HEK293 (cell line): ENCODE results near the gene APLP1.

Source experiments
- FEZF1 ChIP-seq: fragments of 450-650 bp; formaldehyde crosslinking; IDR thresholded peaks from 2 replicates; pipeline ENCODE4 v1.5.1; 2016; ENCODE audit warnings: missing biosample characterization, missing genetic modification characterization
- GLIS1 ChIP-seq: fragments of 450-650 bp; formaldehyde crosslinking; IDR thresholded peaks from 2 replicates; pipeline ENCODE4 v1.5.1; 2016; ENCODE audit warnings: missing biosample characterization, missing genetic modification characterization
- GLIS2 ChIP-seq: fragments of 450-650 bp; formaldehyde crosslinking; IDR thresholded peaks from 2 replicates; pipeline ENCODE4 v1.5.1; 2016; ENCODE audit warnings: missing biosample characterization, missing genetic modification characterization
- KLF8 ChIP-seq: fragments of 450-650 bp; formaldehyde crosslinking; IDR thresholded peaks from 2 replicates; pipeline ENCODE4 v1.5.1; 2016; ENCODE audit warnings: missing biosample characterization, missing genetic modification characterization
- SP7 ChIP-seq: fragments of 450-650 bp; formaldehyde crosslinking; IDR thresholded peaks from 2 replicates; pipeline ENCODE4 v1.5.1; 2016; ENCODE audit warnings: missing biosample characterization, missing genetic modification characterization
- TCF7L2 ChIP-seq: IDR thresholded peaks from 2 replicates; pipeline ENCODE4 v1.6.1; 2011; ENCODE audit warnings: low read depth, mild to moderate bottlenecking, inconsistent platforms, low read length, moderate library complexity, borderline replicate concordance
- ZBTB17 ChIP-seq: fragments of 450-650 bp; formaldehyde crosslinking; IDR thresholded peaks from 2 replicates; pipeline ENCODE4 v1.5.1; 2016; ENCODE audit warnings: missing biosample characterization, missing genetic modification characterization
- ZBTB21 ChIP-seq: fragments of 450-650 bp; formaldehyde crosslinking; IDR thresholded peaks from 2 replicates; pipeline ENCODE4 v1.5.1; 2017; ENCODE audit warnings: missing biosample characterization, missing genetic modification characterization
- ZFP3 ChIP-seq: fragments of 450-650 bp; formaldehyde crosslinking; IDR thresholded peaks from 2 replicates; pipeline ENCODE4 v1.5.1; 2016; ENCODE audit warnings: low read depth, missing biosample characterization, missing genetic modification characterization
- ZNF157 ChIP-seq: fragments of 450-650 bp; formaldehyde crosslinking; IDR thresholded peaks from 2 replicates; pipeline ENCODE4 v1.5.1; 2016; ENCODE audit warnings: missing biosample characterization, missing genetic modification characterization
- ZNF174 ChIP-seq: fragments of 450-650 bp; formaldehyde crosslinking; IDR thresholded peaks from 2 replicates; pipeline ENCODE4 v1.5.0; 2017; ENCODE audit warnings: missing biosample characterization, mild to moderate bottlenecking, missing genetic modification characterization
- ZNF350 ChIP-seq: fragments of 450-650 bp; formaldehyde crosslinking; IDR thresholded peaks from 2 replicates; pipeline ENCODE4 v1.5.0; 2017; ENCODE audit warnings: missing biosample characterization, mild to moderate bottlenecking, missing genetic modification characterization
- ZNF37A ChIP-seq: fragments of 450-650 bp; IDR thresholded peaks from 2 replicates; pipeline ENCODE4 v1.5.1; 2018; ENCODE audit warnings: missing biosample characterization, missing genetic modification characterization
- ZNF391 ChIP-seq: fragments of 450-650 bp; formaldehyde crosslinking; IDR thresholded peaks from 2 replicates; pipeline ENCODE4 v1.5.1; 2016; ENCODE audit warnings: low read depth, missing biosample characterization, missing genetic modification characterization, borderline replicate concordance
- ZNF48 ChIP-seq: fragments of 450-650 bp; formaldehyde crosslinking; IDR thresholded peaks from 2 replicates; pipeline ENCODE4 v1.5.1; 2016; ENCODE audit warnings: missing biosample characterization, missing genetic modification characterization
- ZNF600 ChIP-seq: fragments of 450-650 bp; formaldehyde crosslinking; IDR thresholded peaks from 2 replicates; pipeline ENCODE4 v1.5.1; 2016; ENCODE audit warnings: missing biosample characterization, missing genetic modification characterization
- ZNF624 ChIP-seq: fragments of 450-650 bp; formaldehyde crosslinking; IDR thresholded peaks from 2 replicates; pipeline ENCODE4 v1.5.1; 2017; ENCODE audit warnings: missing biosample characterization, missing genetic modification characterization
- ZNF768 ChIP-seq: fragments of 450-650 bp; formaldehyde crosslinking; IDR thresholded peaks from 2 replicates; pipeline ENCODE4 v1.5.1; 2018; ENCODE audit warnings: missing biosample characterization, mild to moderate bottlenecking, missing genetic modification characterization
- ZXDB ChIP-seq: fragments of 450-650 bp; formaldehyde crosslinking; IDR thresholded peaks from 2 replicates; pipeline ENCODE4 v1.5.1; 2016; ENCODE audit warnings: missing biosample characterization, missing genetic modification characterization
- TF ChIP-seq, protein P1 (sequence below): fragments of 450-650 bp; formaldehyde crosslinking; IDR thresholded peaks from 2 replicates; pipeline ENCODE4 v1.5.1; 2016; ENCODE audit warnings: missing biosample characterization, missing genetic modification characterization
- TF ChIP-seq, protein P2 (sequence below): fragments of 450-650 bp; formaldehyde crosslinking; IDR thresholded peaks from 2 replicates; pipeline ENCODE4 v1.5.1; 2017; ENCODE audit warnings: missing biosample characterization, missing genetic modification characterization
- TF ChIP-seq, protein P3 (sequence below): fragments of 450-650 bp; formaldehyde crosslinking; IDR thresholded peaks from 2 replicates; pipeline ENCODE4 v1.5.1; 2016; ENCODE audit warnings: missing biosample characterization, missing genetic modification characterization
- TF ChIP-seq, protein P4 (sequence below): fragments of 450-650 bp; formaldehyde crosslinking; IDR thresholded peaks from 2 replicates; pipeline ENCODE4 v1.5.1; 2016; ENCODE audit warnings: missing biosample characterization, missing genetic modification characterization
- TF ChIP-seq, protein P5 (sequence below): fragments of 450-650 bp; formaldehyde crosslinking; IDR thresholded peaks from 2 replicates; pipeline ENCODE4 v1.5.1; 2017; ENCODE audit warnings: missing biosample characterization, missing genetic modification characterization
- TF ChIP-seq, protein P6 (sequence below): fragments of 450-650 bp; formaldehyde crosslinking; IDR thresholded peaks from 2 replicates; pipeline ENCODE4 v1.5.1; 2016; ENCODE audit warnings: missing biosample characterization, missing genetic modification characterization
- TF ChIP-seq, protein P7 (sequence below): sonication (generic); formaldehyde crosslinking; IDR thresholded peaks from 2 replicates; pipeline ENCODE4 v1.8.1; 2022; ENCODE audit warnings: mild to moderate bottlenecking, moderate library complexity, missing genetic modification reagents

Gene APLP1

DNA sequence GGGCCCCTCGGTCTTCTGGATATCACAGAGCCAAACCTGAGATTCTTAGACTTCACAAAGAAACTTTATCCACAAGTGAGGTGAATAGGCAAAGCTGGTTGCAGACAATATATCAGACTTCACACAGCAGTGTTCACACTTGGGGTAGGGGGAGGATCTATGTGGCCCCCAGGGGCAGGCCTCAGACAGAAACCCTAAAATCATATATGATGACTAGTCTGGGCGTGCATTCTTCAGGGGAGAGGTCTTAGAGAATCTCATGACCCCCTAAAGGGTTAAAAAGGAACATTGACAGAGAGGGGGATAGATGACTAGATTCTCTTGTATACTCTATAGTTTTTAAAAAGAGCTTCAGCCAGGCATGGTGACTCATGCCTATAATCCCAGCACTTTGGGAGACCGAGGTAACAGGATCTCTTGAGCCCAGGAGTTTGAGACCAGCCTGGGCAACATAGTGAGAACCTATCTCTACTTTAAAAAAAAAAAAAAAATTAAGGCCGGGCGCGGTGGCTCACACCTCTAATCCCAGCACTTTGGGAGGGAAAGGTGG lies 36.9 kb downstream of the APLP1 start (continued):
- TF ChIP-seq, protein P1, sequence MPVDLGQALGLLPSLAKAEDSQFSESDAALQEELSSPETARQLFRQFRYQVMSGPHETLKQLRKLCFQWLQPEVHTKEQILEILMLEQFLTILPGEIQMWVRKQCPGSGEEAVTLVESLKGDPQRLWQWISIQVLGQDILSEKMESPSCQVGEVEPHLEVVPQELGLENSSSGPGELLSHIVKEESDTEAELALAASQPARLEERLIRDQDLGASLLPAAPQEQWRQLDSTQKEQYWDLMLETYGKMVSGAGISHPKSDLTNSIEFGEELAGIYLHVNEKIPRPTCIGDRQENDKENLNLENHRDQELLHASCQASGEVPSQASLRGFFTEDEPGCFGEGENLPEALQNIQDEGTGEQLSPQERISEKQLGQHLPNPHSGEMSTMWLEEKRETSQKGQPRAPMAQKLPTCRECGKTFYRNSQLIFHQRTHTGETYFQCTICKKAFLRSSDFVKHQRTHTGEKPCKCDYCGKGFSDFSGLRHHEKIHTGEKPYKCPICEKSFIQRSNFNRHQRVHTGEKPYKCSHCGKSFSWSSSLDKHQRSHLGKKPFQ = peak; percentile 85
- TF ChIP-seq, protein P2, sequence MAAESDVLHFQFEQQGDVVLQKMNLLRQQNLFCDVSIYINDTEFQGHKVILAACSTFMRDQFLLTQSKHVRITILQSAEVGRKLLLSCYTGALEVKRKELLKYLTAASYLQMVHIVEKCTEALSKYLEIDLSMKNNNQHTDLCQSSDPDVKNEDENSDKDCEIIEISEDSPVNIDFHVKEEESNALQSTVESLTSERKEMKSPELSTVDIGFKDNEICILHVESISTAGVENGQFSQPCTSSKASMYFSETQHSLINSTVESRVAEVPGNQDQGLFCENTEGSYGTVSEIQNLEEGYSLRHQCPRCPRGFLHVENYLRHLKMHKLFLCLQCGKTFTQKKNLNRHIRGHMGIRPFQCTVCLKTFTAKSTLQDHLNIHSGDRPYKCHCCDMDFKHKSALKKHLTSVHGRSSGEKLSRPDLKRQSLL = 0 out of 2 replicates have a peak, but pooled peaks have one; percentile 14
- TF ChIP-seq GLIS2 (tag by site-specific recombination) = peak; percentile 35; the same call in 1 of the 2 replicates
- TF ChIP-seq ZFP3 (tag by site-specific recombination) = no peak
- 0 out of 2 replicates have a peak, but pooled peaks have one; percentile 45 for TF ChIP-seq ZNF391 (tag by site-specific recombination)
- TF ChIP-seq TCF7L2 = no peak
- TF ChIP-seq ZNF600 (tag by site-specific recombination) = no peak
- TF ChIP-seq, protein P3, sequence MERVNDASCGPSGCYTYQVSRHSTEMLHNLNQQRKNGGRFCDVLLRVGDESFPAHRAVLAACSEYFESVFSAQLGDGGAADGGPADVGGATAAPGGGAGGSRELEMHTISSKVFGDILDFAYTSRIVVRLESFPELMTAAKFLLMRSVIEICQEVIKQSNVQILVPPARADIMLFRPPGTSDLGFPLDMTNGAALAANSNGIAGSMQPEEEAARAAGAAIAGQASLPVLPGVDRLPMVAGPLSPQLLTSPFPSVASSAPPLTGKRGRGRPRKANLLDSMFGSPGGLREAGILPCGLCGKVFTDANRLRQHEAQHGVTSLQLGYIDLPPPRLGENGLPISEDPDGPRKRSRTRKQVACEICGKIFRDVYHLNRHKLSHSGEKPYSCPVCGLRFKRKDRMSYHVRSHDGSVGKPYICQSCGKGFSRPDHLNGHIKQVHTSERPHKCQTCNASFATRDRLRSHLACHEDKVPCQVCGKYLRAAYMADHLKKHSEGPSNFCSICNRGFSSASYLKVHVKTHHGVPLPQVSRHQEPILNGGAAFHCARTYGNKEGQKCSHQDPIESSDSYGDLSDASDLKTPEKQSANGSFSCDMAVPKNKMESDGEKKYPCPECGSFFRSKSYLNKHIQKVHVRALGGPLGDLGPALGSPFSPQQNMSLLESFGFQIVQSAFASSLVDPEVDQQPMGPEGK (tag by site-specific recombination) = peak; percentile 65
- TF ChIP-seq ZXDB (tag by site-specific recombination) = 0 out of 2 replicates have a peak, but pooled peaks have one; percentile 18
- no peak for TF ChIP-seq ZNF157 (tag by site-specific recombination)
- TF ChIP-seq ZNF37A = no peak
- no peak for TF ChIP-seq ZNF174 (tag by site-specific recombination)
- peak; percentile 73 for TF ChIP-seq ZBTB17 (tag by site-specific recombination)
- TF ChIP-seq, protein P4, sequence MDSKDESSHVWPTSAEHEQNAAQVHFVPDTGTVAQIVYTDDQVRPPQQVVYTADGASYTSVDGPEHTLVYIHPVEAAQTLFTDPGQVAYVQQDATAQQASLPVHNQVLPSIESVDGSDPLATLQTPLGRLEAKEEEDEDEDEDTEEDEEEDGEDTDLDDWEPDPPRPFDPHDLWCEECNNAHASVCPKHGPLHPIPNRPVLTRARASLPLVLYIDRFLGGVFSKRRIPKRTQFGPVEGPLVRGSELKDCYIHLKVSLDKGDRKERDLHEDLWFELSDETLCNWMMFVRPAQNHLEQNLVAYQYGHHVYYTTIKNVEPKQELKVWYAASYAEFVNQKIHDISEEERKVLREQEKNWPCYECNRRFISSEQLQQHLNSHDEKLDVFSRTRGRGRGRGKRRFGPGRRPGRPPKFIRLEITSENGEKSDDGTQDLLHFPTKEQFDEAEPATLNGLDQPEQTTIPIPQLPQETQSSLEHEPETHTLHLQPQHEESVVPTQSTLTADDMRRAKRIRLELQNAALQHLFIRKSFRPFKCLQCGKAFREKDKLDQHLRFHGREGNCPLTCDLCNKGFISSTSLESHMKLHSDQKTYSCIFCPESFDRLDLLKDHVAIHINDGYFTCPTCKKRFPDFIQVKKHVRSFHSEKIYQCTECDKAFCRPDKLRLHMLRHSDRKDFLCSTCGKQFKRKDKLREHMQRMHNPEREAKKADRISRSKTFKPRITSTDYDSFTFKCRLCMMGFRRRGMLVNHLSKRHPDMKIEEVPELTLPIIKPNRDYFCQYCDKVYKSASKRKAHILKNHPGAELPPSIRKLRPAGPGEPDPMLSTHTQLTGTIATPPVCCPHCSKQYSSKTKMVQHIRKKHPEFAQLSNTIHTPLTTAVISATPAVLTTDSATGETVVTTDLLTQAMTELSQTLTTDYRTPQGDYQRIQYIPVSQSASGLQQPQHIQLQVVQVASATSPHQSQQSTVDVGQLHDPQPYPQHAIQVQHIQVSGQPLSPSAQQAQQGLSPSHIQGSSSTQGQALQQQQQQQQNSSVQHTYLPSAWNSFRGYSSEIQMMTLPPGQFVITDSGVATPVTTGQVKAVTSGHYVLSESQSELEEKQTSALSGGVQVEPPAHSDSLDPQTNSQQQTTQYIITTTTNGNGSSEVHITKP = no peak
- peak; percentile 45; the same call in 1 of the 2 replicates for TF ChIP-seq SP7 (tag by site-specific recombination)
- 0 out of 2 replicates have a peak, but pooled peaks have one; percentile 23 for TF ChIP-seq ZBTB21 (tag by site-specific recombination)
- TF ChIP-seq, protein P5, sequence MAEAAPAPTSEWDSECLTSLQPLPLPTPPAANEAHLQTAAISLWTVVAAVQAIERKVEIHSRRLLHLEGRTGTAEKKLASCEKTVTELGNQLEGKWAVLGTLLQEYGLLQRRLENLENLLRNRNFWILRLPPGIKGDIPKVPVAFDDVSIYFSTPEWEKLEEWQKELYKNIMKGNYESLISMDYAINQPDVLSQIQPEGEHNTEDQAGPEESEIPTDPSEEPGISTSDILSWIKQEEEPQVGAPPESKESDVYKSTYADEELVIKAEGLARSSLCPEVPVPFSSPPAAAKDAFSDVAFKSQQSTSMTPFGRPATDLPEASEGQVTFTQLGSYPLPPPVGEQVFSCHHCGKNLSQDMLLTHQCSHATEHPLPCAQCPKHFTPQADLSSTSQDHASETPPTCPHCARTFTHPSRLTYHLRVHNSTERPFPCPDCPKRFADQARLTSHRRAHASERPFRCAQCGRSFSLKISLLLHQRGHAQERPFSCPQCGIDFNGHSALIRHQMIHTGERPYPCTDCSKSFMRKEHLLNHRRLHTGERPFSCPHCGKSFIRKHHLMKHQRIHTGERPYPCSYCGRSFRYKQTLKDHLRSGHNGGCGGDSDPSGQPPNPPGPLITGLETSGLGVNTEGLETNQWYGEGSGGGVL = no peak
- no peak for TF ChIP-seq ZNF350 (tag by site-specific recombination)
- TF ChIP-seq, protein P6, sequence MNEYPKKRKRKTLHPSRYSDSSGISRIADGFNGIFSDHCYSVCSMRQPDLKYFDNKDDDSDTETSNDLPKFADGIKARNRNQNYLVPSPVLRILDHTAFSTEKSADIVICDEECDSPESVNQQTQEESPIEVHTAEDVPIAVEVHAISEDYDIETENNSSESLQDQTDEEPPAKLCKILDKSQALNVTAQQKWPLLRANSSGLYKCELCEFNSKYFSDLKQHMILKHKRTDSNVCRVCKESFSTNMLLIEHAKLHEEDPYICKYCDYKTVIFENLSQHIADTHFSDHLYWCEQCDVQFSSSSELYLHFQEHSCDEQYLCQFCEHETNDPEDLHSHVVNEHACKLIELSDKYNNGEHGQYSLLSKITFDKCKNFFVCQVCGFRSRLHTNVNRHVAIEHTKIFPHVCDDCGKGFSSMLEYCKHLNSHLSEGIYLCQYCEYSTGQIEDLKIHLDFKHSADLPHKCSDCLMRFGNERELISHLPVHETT = 0 out of 2 replicates have a peak, but pooled peaks have one; percentile 27
- TF ChIP-seq KLF8 = 0 out of 2 replicates have a peak, but pooled peaks have one; percentile 10
- no peak for TF ChIP-seq ZNF768 (tag by site-specific recombination)
- TF ChIP-seq ZNF48 = no peak
- TF ChIP-seq ZNF624 = no peak
- TF ChIP-seq FEZF1 = no peak
- TF ChIP-seq GLIS1 (tag by site-specific recombination) = peak; percentile 43
- TF ChIP-seq, protein P7, sequence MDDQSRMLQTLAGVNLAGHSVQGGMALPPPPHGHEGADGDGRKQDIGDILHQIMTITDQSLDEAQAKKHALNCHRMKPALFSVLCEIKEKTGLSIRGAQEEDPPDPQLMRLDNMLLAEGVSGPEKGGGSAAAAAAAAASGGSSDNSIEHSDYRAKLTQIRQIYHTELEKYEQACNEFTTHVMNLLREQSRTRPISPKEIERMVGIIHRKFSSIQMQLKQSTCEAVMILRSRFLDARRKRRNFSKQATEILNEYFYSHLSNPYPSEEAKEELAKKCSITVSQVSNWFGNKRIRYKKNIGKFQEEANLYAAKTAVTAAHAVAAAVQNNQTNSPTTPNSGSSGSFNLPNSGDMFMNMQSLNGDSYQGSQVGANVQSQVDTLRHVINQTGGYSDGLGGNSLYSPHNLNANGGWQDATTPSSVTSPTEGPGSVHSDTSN (CRISPR knock-in tag) = no peak
